ENCODE data around the gene GOLT1B. TPM values are rescaled to one million over a fixed set of nuclear protein-coding genes. Genes with fewer than 3 reads are reported as not detected.

Gene GOLT1B
- total RNA-seq, 1 donor from 2014 or later = 32.4 TPM

DNA sequence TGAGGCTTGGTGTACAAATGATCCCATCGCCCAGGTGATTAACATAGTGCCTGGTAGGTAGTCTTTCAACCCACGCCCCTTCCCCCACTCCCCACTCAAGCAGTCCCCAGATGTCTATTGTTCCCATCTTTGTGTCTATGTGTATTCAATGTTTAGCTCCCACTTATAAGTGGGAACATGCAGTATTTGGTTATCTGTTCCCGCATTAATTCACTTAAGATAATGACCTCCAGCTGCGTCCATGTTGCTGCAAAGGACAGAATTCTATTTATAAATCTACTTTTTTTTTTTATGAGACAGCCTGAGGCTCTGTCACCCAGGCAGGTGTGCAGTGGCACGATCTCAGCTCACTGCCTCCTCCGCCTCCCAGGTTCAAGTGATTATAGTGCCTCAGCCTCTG, 40.2 kb downstream of the GOLT1B start:
- H3K9me3 Mint-ChIP-seq (ENCODE audit: unreplicated experiment) = no peaks in the 10 kb centered on the region
- H3K36me3 Mint-ChIP-seq (ENCODE audit: low read depth, unreplicated experiment) = no peaks in the 10 kb centered on the region
- no peaks in the 10 kb centered on the region for H3K4me1 Mint-ChIP-seq (ENCODE audit: unreplicated experiment)
- no peak for TF ChIP-seq CTCF (IDR thresholded peaks at IDR 0.05; ENCODE audit: unreplicated experiment)
- H3K27ac Mint-ChIP-seq (ENCODE audit: unreplicated experiment) = no peak overlapping the region
- no peak overlapping the region for H3K4me3 Mint-ChIP-seq (ENCODE audit: unreplicated experiment)
- H3K27me3 Mint-ChIP-seq (ENCODE audit: unreplicated experiment) = no peaks in the 10 kb centered on the region
- no peak for DNase-seq (ENCODE audit: low spot score)

DNA sequence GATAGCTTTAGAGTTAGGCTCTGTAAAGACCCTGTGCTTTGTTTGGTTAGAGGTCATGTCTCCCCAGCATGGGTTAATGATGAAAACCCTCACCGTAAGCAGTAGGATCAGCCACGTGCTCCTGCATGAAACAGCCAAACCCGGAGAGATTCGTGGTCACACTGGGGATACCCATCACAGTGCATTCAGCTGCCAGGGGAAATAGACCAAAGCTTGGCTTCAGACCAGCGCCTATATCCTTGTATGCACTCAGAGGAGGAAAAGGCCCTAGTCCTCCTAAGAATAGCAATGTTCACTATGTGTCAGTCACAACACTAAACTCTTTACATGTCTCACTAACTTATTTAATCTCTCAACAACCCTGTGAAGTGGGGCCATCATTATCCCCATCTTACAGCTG, 40.8 kb downstream of the GOLT1B start:
- H3K36me3 Mint-ChIP-seq (ENCODE audit: low read depth, unreplicated experiment) = no peaks in the 10 kb centered on the region
- no peak overlapping the region for H3K4me3 Mint-ChIP-seq (ENCODE audit: unreplicated experiment)
- no peak for DNase-seq (ENCODE audit: low spot score)
- H3K9me3 Mint-ChIP-seq (ENCODE audit: unreplicated experiment) = no peaks in the 10 kb centered on the region
- H3K4me1 Mint-ChIP-seq (ENCODE audit: unreplicated experiment) = no peaks in the 10 kb centered on the region
- TF ChIP-seq CTCF (IDR thresholded peaks at IDR 0.05; ENCODE audit: unreplicated experiment) = no peak
- no peak overlapping the region for H3K27ac Mint-ChIP-seq (ENCODE audit: unreplicated experiment)
- H3K27me3 Mint-ChIP-seq (ENCODE audit: unreplicated experiment) = no peaks in the 10 kb centered on the region

GRCh38 chr12:21543151-21543550, 41.6 kb downstream of the GOLT1B start:
- H3K4me3 Mint-ChIP-seq (ENCODE audit: unreplicated experiment) = no peak overlapping the region
- no peaks in the 10 kb centered on the region for H3K27me3 Mint-ChIP-seq (ENCODE audit: unreplicated experiment)
- H3K9me3 Mint-ChIP-seq (ENCODE audit: unreplicated experiment) = no peaks in the 10 kb centered on the region
- H3K4me1 Mint-ChIP-seq (ENCODE audit: unreplicated experiment) = no peaks in the 10 kb centered on the region
- TF ChIP-seq CTCF (IDR thresholded peaks at IDR 0.05; ENCODE audit: unreplicated experiment) = no peak
- H3K36me3 Mint-ChIP-seq (ENCODE audit: low read depth, unreplicated experiment) = no peaks in the 10 kb centered on the region
- DNase-seq (ENCODE audit: low spot score) = no peak
- H3K27ac Mint-ChIP-seq (ENCODE audit: unreplicated experiment) = peak overlapping the region; percentile 51

DNA sequence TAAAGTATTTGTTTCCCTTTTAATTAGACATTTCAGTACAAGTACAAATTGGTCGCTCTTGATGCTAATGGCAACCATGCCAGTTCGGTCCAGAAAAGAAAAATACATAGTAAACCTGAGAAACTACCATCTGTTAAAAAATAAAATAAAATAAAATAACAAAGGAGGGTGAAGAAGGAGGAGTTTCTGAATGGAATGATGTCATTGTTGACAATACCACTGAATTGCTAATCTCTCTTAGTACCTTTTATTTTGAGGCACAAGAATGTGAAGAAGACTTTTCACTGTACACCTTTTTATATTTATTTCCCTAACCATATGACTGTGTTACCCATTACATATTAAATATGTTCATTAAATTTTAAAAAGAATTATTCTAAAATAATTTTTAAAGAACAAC, 44.0 kb downstream of the GOLT1B start:
- Mint-ChIP-seq H3K4me1 (ENCODE audit: unreplicated experiment) (no peaks in the 10 kb centered on the region), H3K36me3 (ENCODE audit: low read depth, unreplicated experiment) (no peaks in the 10 kb centered on the region), H3K27ac (ENCODE audit: unreplicated experiment) (no peak overlapping the region), H3K27me3 (ENCODE audit: unreplicated experiment) (peaks cover 1% of the 10 kb centered on the region), H3K9me3 (ENCODE audit: unreplicated experiment) (no peaks in the 10 kb centered on the region), H3K4me3 (ENCODE audit: unreplicated experiment) (no peak overlapping the region)
- no peak for TF ChIP-seq CTCF (IDR thresholded peaks at IDR 0.05; ENCODE audit: unreplicated experiment)
- DNase-seq (ENCODE audit: low spot score) = no peak

GRCh38 chr12:21546716-21547115, 45.1 kb downstream of the GOLT1B start:
- Mint-ChIP-seq H3K4me1 (ENCODE audit: unreplicated experiment) (no peaks in the 10 kb centered on the region), H3K27ac (ENCODE audit: unreplicated experiment) (no peak overlapping the region), H3K36me3 (ENCODE audit: low read depth, unreplicated experiment) (no peaks in the 10 kb centered on the region), H3K27me3 (ENCODE audit: unreplicated experiment) (peaks cover 1% of the 10 kb centered on the region), H3K9me3 (ENCODE audit: unreplicated experiment) (no peaks in the 10 kb centered on the region), H3K4me3 (ENCODE audit: unreplicated experiment) (no peak overlapping the region)
- no peak for DNase-seq (ENCODE audit: low spot score)
- TF ChIP-seq CTCF (IDR thresholded peaks at IDR 0.05; ENCODE audit: unreplicated experiment) = no peak
